Uterus (tissue), 2 donors: ENCODE data around the gene PLEKHG1.

Source experiments
- POLR2A ChIP-seq, 2 donors: fragments of 450-650 bp; IDR thresholded peaks; one replicate each; pipeline ENCODE4 v1.6.1; 2016; ENCODE audit warnings: antibody characterized with exemption in 2 of 2, mild to moderate bottlenecking in 1 of 2, moderate library complexity in 1 of 2
- TF ChIP-seq, protein P1 (sequence below), 4 experiments: fragments of 200-600 bp in 2 of 4; fragments of 450-650 bp in 2 of 4; sonication (generic) in 2 of 4; IDR thresholded peaks; one replicate each; pipeline ENCODE4 v1.5.1; 2016 to 2019; ENCODE audit warnings: antibody characterized with exemption in 4 of 4, mild to moderate bottlenecking in 2 of 4, moderate library complexity in 1 of 4

DNA sequence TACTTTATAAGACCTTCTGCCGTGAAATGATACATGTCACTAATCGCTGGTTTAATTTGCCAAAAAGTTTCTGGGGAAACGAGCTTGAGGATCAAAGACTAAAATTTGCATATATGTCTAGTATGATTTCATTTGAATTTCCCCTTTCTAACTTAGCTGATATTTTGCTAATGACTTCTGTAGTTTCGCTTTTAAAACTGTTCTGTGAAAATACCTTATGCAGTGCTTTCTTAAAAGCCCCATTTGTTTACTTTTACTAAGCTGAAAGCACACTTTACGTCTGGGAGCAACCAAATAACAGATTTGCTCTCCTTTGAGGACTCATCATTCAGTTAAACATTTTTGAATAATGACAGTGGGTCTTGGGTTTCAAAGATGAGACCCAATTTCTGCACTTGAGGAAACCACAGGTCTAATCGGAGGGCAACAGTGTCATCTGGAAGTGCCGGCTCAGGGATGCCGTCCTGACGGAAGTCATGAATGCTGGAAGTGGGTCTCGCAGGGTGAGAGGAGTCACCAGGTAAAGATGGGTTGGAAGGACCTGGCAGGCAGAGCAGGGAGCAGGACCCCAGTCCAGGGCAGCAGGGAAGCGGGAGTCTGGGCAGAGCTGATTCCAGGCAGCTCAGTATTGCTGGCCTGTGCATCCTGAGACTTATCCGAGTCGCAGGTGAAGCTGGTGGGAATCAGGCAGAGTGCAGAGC lies 33.2 kb downstream of the PLEKHG1 start:
- TF ChIP-seq, protein P1, sequence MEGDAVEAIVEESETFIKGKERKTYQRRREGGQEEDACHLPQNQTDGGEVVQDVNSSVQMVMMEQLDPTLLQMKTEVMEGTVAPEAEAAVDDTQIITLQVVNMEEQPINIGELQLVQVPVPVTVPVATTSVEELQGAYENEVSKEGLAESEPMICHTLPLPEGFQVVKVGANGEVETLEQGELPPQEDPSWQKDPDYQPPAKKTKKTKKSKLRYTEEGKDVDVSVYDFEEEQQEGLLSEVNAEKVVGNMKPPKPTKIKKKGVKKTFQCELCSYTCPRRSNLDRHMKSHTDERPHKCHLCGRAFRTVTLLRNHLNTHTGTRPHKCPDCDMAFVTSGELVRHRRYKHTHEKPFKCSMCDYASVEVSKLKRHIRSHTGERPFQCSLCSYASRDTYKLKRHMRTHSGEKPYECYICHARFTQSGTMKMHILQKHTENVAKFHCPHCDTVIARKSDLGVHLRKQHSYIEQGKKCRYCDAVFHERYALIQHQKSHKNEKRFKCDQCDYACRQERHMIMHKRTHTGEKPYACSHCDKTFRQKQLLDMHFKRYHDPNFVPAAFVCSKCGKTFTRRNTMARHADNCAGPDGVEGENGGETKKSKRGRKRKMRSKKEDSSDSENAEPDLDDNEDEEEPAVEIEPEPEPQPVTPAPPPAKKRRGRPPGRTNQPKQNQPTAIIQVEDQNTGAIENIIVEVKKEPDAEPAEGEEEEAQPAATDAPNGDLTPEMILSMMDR (IDR thresholded peaks at IDR 0.05), result no peak
- TF ChIP-seq POLR2A (IDR thresholded peaks at IDR 0.05), result no peak
